A673 (cell line): ENCODE data around the gene TMEM184B.
"Not testable (repeated sequence)": the region's sequence is repeated elsewhere in the genome, so short reads cannot be mapped to it uniquely, and the experiment has no call there.

ENCODE experiments used
- CTCF ChIP-seq: fragments of 300-800, 200-600 bp; sonication (generic); conservative IDR thresholded peaks from 2 replicates; pipeline ENCODE4 v1.5.1; 2017; ENCODE audit warnings: low read depth, mild to moderate bottlenecking, antibody characterized with exemption, low read length, moderate library complexity, mixed read lengths
- EZH2 ChIP-seq: fragments of 200-600 bp; sonication (generic); IDR thresholded peaks from 2 replicates; pipeline ENCODE4 v1.6.1; 2017; ENCODE audit warnings: borderline replicate concordance, low read depth, mild to moderate bottlenecking, mixed read lengths, antibody characterized with exemption, low read length; ENCODE audit not compliant: poor library complexity, severe bottlenecking

GRCh38 chr22:38233856-38234255, 39.0 kb downstream of the TMEM184B start:
- TF ChIP-seq EZH2, CTCF: not testable (repeated sequence)
